IgD-negative memory B cell (primary cell): ENCODE data around the gene RHO. TPM values are rescaled to one million over a fixed set of nuclear protein-coding genes. Genes with fewer than 3 reads are reported as not detected.
A peak's percentile ranks its signal among the peaks of the same experiment; 100 is the strongest.
"Not testable (repeated sequence)": the region's sequence is repeated elsewhere in the genome, so short reads cannot be mapped to it uniquely, and the experiment has no call there.

Experiments
- H3K27ac Mint-ChIP-seq, 3 donors: one replicate each; pipeline ENCODE4 v1.8.0; 2020 to 2022; ENCODE audit warnings: mild to moderate bottlenecking in 3 of 3, mixed read lengths in 3 of 3, moderate library complexity in 1 of 3
- H3K27me3 Mint-ChIP-seq: one replicate; pipeline ENCODE4 v1.8.0; 2021; ENCODE audit warnings: mixed read lengths
- H3K36me3 Mint-ChIP-seq: one replicate; pipeline ENCODE4 v1.8.0; 2020; ENCODE audit warnings: mild to moderate bottlenecking, mixed read lengths
- H3K4me1 Mint-ChIP-seq, 3 donors: one replicate each; pipeline ENCODE4 v1.8.0; 2020 to 2022; ENCODE audit warnings: mixed read lengths in 3 of 3, mild to moderate bottlenecking in 1 of 3
- H3K4me3 Mint-ChIP-seq, 4 donors: one replicate each; pipeline ENCODE4 v1.8.0; 2020 to 2022; ENCODE audit warnings: mild to moderate bottlenecking in 4 of 4, mixed read lengths in 4 of 4, moderate library complexity in 3 of 4
- H3K9me3 Mint-ChIP-seq, 3 donors: one replicate each; pipeline ENCODE4 v1.8.0; 2020 to 2021; ENCODE audit warnings: mixed read lengths in 3 of 3, mild to moderate bottlenecking in 1 of 3
- polyA plus RNA-seq: library from polyadenylated mRNA; unstranded; fragments of 300-500 nt; fragmentation: Illumina TruSeq; gene quantifications from one replicate; pipeline ENCODE4 v1.2.3, GENCODE V29; 2021

RHO gene
- not detected for polyA plus RNA-seq

DNA sequence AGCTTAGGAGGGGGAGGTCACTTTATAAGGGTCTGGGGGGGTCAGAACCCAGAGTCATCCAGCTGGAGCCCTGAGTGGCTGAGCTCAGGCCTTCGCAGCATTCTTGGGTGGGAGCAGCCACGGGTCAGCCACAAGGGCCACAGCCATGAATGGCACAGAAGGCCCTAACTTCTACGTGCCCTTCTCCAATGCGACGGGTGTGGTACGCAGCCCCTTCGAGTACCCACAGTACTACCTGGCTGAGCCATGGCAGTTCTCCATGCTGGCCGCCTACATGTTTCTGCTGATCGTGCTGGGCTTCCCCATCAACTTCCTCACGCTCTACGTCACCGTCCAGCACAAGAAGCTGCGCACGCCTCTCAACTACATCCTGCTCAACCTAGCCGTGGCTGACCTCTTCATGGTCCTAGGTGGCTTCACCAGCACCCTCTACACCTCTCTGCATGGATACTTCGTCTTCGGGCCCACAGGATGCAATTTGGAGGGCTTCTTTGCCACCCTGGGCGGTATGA lies at the start of gene RHO:
Gene RHO (plus strand): TSS at position 51 of the 512 bp plus-strand sequence. CDS start 95 bp downstream, at position 146.
- Mint-ChIP-seq H3K27ac (peak within 1 kb of the TSS in 1 of 3 donors; percentile 47), H3K36me3 (no peaks in the 10 kb centered on the region), H3K27me3 (no peaks in the 10 kb centered on the region), H3K4me1 (peaks cover 7 to 11% (median 10%) of the 10 kb centered on the region in 3 donors), H3K9me3 (no peaks in the 10 kb centered on the region), H3K4me3 (peak within 1 kb of the TSS in 2 of 4 donors; percentile 27 to 31)

GRCh38 chr3:129481225-129481765 lies 47.1 kb upstream of the RHO start:
- peaks cover 15% of the 10 kb centered on the region for H3K36me3 Mint-ChIP-seq
- not testable (repeated sequence) for H3K4me3 Mint-ChIP-seq, H3K27me3 Mint-ChIP-seq, H3K9me3 Mint-ChIP-seq, H3K27ac Mint-ChIP-seq, H3K4me1 Mint-ChIP-seq

GRCh38 chr3:129481766-129482332 lies 46.6 kb upstream of the RHO start:
- H3K36me3 Mint-ChIP-seq = peaks cover 12% of the 10 kb centered on the region
- no peak overlapping the region for H3K4me3 Mint-ChIP-seq
- no peaks in the 10 kb centered on the region for H3K4me1 Mint-ChIP-seq
- peak overlapping the region in 1 of 3 donors; percentile 87 for H3K27ac Mint-ChIP-seq
- H3K9me3 Mint-ChIP-seq = no peaks in the 10 kb centered on the region
- no peaks in the 10 kb centered on the region for H3K27me3 Mint-ChIP-seq

GRCh38 chr3:129482721-129483120 lies 45.7 kb upstream of the RHO start:
- no peaks in the 10 kb centered on the region for H3K9me3 Mint-ChIP-seq
- no peaks in the 10 kb centered on the region for H3K4me1 Mint-ChIP-seq
- H3K27ac Mint-ChIP-seq = no peak overlapping the region
- no peak overlapping the region for H3K4me3 Mint-ChIP-seq
- H3K27me3 Mint-ChIP-seq = no peaks in the 10 kb centered on the region
- peaks cover 10% of the 10 kb centered on the region for H3K36me3 Mint-ChIP-seq

DNA sequence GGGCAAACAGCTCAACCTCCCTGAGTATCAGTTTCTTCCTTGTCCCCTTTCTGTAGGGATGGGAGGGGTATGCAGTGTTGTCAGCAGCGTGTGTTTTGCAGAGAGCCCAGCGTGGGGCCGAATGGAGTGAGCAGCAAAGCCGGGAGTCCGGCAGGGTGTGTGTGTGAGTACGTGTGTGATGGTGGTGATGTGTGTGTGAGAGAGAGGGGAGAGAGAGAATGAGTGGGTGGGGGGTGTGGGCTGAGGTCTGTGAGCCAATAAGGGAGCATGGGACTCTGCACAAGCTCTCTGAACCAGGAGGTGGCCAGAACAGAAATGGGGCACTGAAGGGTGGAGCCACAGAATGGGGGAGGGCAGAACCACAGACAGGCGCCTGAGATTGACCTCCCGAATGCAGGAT lies 44.6 kb upstream of the RHO start:
- H3K27ac Mint-ChIP-seq = no peak overlapping the region
- H3K9me3 Mint-ChIP-seq = no peaks in the 10 kb centered on the region
- H3K36me3 Mint-ChIP-seq = peaks cover 5% of the 10 kb centered on the region
- no peaks in the 10 kb centered on the region for H3K4me1 Mint-ChIP-seq
- no peaks in the 10 kb centered on the region for H3K27me3 Mint-ChIP-seq
- no peak overlapping the region for H3K4me3 Mint-ChIP-seq

- H3K9me3 Mint-ChIP-seq, H3K4me1 Mint-ChIP-seq, H3K27me3 Mint-ChIP-seq, H3K27ac Mint-ChIP-seq, H3K36me3 Mint-ChIP-seq, H3K4me3 Mint-ChIP-seq: not testable (repeated sequence)
These were observed 43.3 kb upstream of the RHO start for GRCh38 chr3:129485146-129485545.

DNA sequence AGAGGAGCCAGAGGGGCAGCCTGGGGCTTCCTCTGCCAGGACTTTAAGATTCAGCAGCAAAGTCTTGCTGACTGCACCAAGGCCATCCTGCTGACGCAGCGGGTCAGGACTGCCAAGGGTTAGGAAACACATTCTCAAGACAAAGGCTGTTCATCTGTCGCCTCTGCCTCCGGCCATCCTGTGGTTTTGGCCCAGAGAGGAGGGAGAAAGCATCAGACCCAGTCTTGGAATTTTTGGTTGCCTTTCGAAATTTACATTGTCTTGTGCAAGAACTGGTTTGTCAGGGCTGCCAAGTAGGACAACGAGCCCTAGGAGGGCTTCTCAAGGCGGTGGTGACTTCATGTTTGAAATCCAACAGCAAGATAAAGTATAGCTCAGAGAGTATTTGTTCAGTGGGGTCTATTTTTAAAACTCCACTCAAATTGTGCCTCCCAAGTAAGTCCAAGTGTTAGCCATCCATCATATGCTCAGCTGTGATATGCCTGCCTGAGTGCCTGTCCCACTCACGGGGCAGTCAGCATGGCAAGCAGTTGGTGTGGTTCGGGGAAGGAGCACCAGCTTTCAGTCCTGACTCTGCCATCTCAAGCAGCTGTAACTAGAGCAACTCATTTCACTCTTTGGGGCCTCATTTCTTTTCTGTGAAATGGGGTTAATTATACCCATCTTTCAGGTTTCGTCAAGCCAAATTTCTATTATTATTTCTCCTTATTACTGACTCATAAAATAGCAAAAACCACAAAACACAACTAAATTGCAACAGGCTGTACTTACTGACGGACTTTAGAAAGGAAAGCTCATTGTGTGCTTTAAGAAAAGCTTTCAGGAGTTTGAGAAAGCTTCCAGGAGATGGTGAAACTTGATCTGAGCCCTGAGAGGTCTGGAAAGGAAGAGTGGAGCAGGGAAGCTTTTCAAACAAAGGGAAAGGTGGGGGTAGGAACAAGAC lies 42.4 kb upstream of the RHO start:
- H3K27ac Mint-ChIP-seq = no peak overlapping the region
- peaks cover 2% of the 10 kb centered on the region for H3K36me3 Mint-ChIP-seq
- peaks cover 0 to 2% (median 0%) of the 10 kb centered on the region in 3 donors for H3K4me1 Mint-ChIP-seq
- H3K27me3 Mint-ChIP-seq = no peaks in the 10 kb centered on the region
- H3K9me3 Mint-ChIP-seq = no peaks in the 10 kb centered on the region
- no peak overlapping the region for H3K4me3 Mint-ChIP-seq

- no peak overlapping the region for H3K4me3 Mint-ChIP-seq
- peaks cover 0 to 2% (median 0%) of the 10 kb centered on the region in 3 donors for H3K4me1 Mint-ChIP-seq
- peaks cover 3% of the 10 kb centered on the region for H3K36me3 Mint-ChIP-seq
- no peak overlapping the region for H3K27ac Mint-ChIP-seq
- H3K9me3 Mint-ChIP-seq = no peaks in the 10 kb centered on the region
- H3K27me3 Mint-ChIP-seq = no peaks in the 10 kb centered on the region
These were observed 41.8 kb upstream of the RHO start for GRCh38 chr3:129486664-129487035.

- H3K9me3 Mint-ChIP-seq = no peaks in the 10 kb centered on the region
- no peak overlapping the region for H3K4me3 Mint-ChIP-seq
- H3K27ac Mint-ChIP-seq = no peak overlapping the region
- H3K36me3 Mint-ChIP-seq = peaks cover 1% of the 10 kb centered on the region
- no peaks in the 10 kb centered on the region for H3K27me3 Mint-ChIP-seq
- H3K4me1 Mint-ChIP-seq = peaks cover 0 to 2% (median 0%) of the 10 kb centered on the region in 3 donors
These were observed 41.1 kb upstream of the RHO start for GRCh38 chr3:129487183-129487867.

DNA sequence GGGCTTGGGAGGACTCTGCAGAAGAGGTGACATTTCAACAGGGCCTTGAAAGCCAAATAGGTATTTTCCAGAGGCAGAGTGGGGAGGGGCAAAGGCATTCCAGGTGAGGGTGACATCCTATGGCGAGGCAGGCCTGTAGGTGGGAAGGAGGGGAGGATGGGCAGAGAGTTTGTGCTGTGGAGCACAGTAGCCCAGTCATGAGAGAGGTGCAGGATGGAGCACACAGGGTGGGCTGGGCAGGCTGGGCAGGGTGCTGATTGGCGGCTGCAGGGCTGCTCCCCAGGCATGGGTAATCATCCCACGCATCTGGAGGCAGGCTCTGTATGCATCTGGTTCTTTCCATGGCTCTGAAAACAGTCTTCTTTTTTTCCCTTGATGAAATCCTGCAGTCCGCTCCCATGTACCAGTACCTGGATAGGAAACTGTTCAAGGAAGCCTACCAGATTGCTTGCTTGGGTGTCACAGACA lies 40.5 kb upstream of the RHO start:
- H3K4me1 Mint-ChIP-seq, H3K27me3 Mint-ChIP-seq, H3K27ac Mint-ChIP-seq: not testable (repeated sequence)

GRCh38 chr3:129489258-129489657 lies 39.2 kb upstream of the RHO start:
- H3K27me3 Mint-ChIP-seq, H3K9me3 Mint-ChIP-seq: not testable (repeated sequence)

More for the DNA sequence above, 40.5 kb upstream of the RHO start:
- not testable (repeated sequence) for H3K4me3 Mint-ChIP-seq, H3K9me3 Mint-ChIP-seq, H3K36me3 Mint-ChIP-seq

DNA sequence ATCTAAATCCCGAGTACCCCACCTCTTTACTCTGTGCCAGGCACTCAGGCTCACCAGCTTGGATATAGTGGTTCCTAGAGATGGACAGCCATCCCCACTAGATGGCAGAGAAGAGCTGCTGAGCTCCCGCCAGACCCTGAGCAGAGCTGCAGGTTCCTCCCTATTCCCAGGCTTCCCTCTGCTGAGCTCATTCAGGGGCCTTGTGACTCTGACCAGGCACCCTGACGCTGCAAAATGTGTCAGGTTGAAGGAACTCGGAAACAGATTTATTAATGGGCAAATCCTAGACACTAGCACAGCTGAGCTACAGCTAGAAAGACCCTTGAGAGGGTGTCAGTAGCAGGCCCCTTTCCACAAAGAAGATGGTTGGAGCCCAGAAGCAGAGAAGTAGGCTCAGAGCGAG lies 38.2 kb upstream of the RHO start:
- Mint-ChIP-seq H3K27ac (no peak overlapping the region), H3K36me3 (peaks cover 3% of the 10 kb centered on the region), H3K27me3 (no peaks in the 10 kb centered on the region), H3K4me1 (peaks cover 0 to 2% (median 0%) of the 10 kb centered on the region in 3 donors), H3K9me3 (no peaks in the 10 kb centered on the region), H3K4me3 (no peak overlapping the region)

More at GRCh38 chr3:129489258-129489657, 39.2 kb upstream of the RHO start:
- H3K4me3 Mint-ChIP-seq, H3K36me3 Mint-ChIP-seq, H3K4me1 Mint-ChIP-seq: not testable (repeated sequence)
- peak overlapping the region in 1 of 3 donors; percentile 50 for H3K27ac Mint-ChIP-seq

GRCh38 chr3:129491077-129491476 lies 37.4 kb upstream of the RHO start:
- not testable (repeated sequence) for H3K36me3 Mint-ChIP-seq, H3K27ac Mint-ChIP-seq, H3K27me3 Mint-ChIP-seq, H3K4me3 Mint-ChIP-seq, H3K9me3 Mint-ChIP-seq, H3K4me1 Mint-ChIP-seq

DNA sequence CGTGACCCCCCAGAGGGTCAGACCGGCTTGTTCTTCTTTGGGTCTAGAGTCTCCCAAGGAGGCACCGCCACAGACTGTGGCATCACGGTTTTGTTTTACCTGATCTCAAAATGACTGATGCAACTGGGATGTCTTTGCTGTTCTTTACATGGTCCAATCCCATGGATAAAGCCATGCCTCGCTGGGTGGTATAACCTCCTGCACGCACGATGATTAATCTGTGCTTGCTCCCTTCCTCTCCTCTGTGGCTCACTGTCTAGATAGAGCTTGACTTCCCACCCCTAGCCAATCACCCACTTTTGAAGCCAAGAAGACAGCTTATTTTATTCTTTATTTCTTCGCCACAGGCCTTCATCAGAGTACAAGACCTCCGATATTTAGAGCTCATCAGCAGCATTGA lies 36.6 kb upstream of the RHO start:
- no peaks in the 10 kb centered on the region for H3K27me3 Mint-ChIP-seq
- peaks cover 6% of the 10 kb centered on the region for H3K36me3 Mint-ChIP-seq
- peaks cover 0 to 2% (median 0%) of the 10 kb centered on the region in 3 donors for H3K4me1 Mint-ChIP-seq
- no peaks in the 10 kb centered on the region for H3K9me3 Mint-ChIP-seq
- no peak overlapping the region for H3K4me3 Mint-ChIP-seq
- no peak overlapping the region for H3K27ac Mint-ChIP-seq

DNA sequence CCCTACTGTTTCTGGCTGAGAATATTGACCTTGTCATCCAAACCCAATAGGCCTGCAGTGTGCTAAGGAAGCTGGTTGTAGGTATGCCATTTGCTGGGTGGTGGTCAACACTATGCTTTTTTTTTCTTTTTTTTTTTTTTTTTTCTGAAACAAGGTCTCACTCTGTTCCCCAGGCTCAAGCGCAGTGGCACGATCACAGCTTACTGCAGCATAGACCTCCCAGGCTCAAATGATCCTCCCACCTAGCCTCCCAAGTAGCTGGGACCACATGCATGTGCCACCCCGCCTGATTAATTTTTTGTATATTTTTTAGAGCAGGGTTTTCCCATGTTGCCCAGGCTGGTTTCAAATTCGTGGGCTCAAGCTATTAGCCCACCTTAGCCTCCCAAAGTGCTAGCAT lies 35.7 kb upstream of the RHO start:
- H3K27me3 Mint-ChIP-seq = no peaks in the 10 kb centered on the region
- peaks cover 6% of the 10 kb centered on the region for H3K36me3 Mint-ChIP-seq
- no peak overlapping the region for H3K27ac Mint-ChIP-seq
- no peaks in the 10 kb centered on the region for H3K9me3 Mint-ChIP-seq
- H3K4me1 Mint-ChIP-seq = peaks cover 0 to 2% (median 0%) of the 10 kb centered on the region in 3 donors
- no peak overlapping the region for H3K4me3 Mint-ChIP-seq
